Effector memory CD4-positive, alpha-beta T cell (primary cell): ENCODE measurements around the gene SERPINA5.

ENCODE experiments used
- DNase-seq, 3 donors: peaks; one replicate each; pipeline ENCODE4 v3.0.0-alpha.2; 2020
- H3K27ac ChIP-seq: 2 replicates; pipeline ENCODE4 v1.7.0; 2013; ENCODE audit warnings: mild to moderate bottlenecking, low read length, moderate library complexity; ENCODE audit not compliant: insufficient read depth, poor library complexity, severe bottlenecking
- H3K27me3 ChIP-seq: replicated peaks from 2 replicates; pipeline ENCODE4 v1.7.0; 2013; ENCODE audit warnings: mild to moderate bottlenecking, low read length; ENCODE audit not compliant: insufficient read depth, control insufficient read depth, poor library complexity, severe bottlenecking
- H3K36me3 ChIP-seq: 2 replicates; pipeline ENCODE4 v1.7.0; 2013; ENCODE audit warnings: mild to moderate bottlenecking, low read length, moderate library complexity; ENCODE audit not compliant: control insufficient read depth, insufficient read depth
- H3K4me1 ChIP-seq: 2 replicates; pipeline ENCODE4 v1.7.0; 2013; ENCODE audit warnings: low read length, mild to moderate bottlenecking; ENCODE audit not compliant: control insufficient read depth, insufficient read depth, poor library complexity, severe bottlenecking
- H3K4me3 ChIP-seq: 2 replicates; pipeline ENCODE4 v1.7.0; 2013; ENCODE audit warnings: low read length, low read depth, mild to moderate bottlenecking; ENCODE audit not compliant: insufficient read depth, poor library complexity, severe bottlenecking
- H3K9me3 ChIP-seq: 2 replicates; pipeline ENCODE4 v1.7.0; 2013; ENCODE audit warnings: mild to moderate bottlenecking, low read length, moderate library complexity; ENCODE audit not compliant: control insufficient read depth

SERPINA5 gene

DNA sequence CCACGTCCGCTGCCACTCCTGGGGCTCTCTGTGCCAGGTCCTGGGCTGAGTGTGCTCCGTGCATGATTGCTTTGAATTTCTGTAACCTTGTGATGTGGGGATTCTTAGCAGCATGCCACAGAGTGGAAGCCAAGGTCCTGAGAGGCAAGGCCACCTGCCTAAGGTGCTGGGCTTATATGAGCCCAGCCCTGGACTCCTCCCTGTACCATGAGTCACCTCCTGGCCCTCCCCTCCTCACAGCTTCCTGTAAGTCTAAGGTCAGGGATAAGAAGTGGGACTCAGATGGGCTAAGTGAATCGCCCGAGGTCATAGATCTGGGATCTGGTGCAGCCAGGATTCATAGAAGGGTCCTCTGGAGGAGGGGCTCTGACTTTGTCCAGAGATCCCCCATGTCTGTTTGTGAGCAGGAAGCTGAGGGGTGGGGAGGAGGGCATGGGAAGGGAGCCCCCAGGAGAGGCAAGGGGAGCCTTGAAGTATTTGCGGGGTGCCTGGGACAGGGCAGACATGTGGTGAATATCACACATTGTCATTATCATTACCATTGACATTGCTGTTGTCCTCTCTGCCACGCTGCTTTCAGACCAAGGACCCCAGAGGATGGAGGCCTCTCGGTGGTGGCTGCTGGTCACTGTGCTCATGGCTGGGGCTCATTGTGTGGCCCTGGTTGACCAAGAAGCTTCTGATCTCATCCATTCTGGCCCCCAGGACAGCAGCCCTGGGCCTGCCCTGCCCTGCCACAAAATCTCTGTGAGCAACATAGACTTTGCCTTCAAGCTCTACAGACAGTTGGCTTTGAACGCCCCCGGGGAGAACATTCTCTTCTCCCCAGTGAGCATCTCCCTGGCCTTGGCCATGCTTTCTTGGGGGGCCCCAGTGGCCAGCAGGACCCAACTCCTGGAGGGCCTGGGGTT, 59.8 kb downstream of the SERPINA5 start:
- DNase-seq = no peak
- no peaks in the 10 kb centered on the region for H3K9me3 ChIP-seq
- no peak overlapping the region for H3K27ac ChIP-seq
- H3K36me3 ChIP-seq = no peaks in the 10 kb centered on the region
- H3K4me3 ChIP-seq = no peak overlapping the region
- H3K27me3 ChIP-seq = no peaks in the 10 kb centered on the region
- H3K4me1 ChIP-seq = no peaks in the 10 kb centered on the region

DNA sequence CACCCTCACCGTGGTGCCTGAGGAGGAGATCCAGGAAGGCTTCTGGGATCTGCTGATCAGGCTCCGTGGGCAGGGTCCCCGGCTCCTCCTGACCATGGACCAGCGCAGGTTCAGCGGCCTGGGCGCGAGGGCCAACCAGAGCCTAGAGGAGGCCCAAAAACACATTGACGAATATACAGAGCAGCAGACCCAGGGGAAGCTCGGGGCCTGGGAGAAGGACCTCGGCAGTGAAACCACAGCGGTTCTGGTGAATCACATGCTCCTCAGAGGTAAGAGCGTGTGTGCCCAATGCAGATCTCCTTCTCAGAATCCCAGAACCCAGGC, 60.4 kb downstream of the SERPINA5 start:
- no peak overlapping the region for H3K4me3 ChIP-seq
- DNase-seq = no peak
- no peaks in the 10 kb centered on the region for H3K9me3 ChIP-seq
- H3K36me3 ChIP-seq = no peaks in the 10 kb centered on the region
- no peaks in the 10 kb centered on the region for H3K4me1 ChIP-seq
- no peak overlapping the region for H3K27ac ChIP-seq
- H3K27me3 ChIP-seq = no peaks in the 10 kb centered on the region
